B cell (primary cell): ENCODE measurements around the gene ACSL1. TPM values are rescaled to one million over a fixed set of nuclear protein-coding genes. Genes with fewer than 3 reads are reported as not detected.

ENCODE experiments used
- ATAC-seq: fragments of 200-7000 bp; cut with Tn5 transposase; one replicate; pipeline ENCODE4 v1.10.0; 2021; ENCODE audit warnings: low read depth, mild to moderate bottlenecking, moderate number of reproducible peaks, moderate library complexity
- CTCF ChIA-PET: fragments of 350-600 bp; sonication (Branson Sonifier 250); formaldehyde crosslinking; loops from one replicate; lab custom pipeline; 2021; ENCODE audit warnings: antibody characterized with exemption, inconsistent platforms; lab: Charles Lee
- POLR2A ChIA-PET: fragments of 350-600 bp; sonication (Branson Sonifier 250); formaldehyde crosslinking; loops from one replicate; lab custom pipeline; 2021; ENCODE audit warnings: antibody characterized with exemption; lab: Charles Lee
- DNase-seq: peaks from one replicate; pipeline ENCODE4 v3.0.0; 2013
- H2AFZ ChIP-seq: 2 replicates; pipeline ENCODE4 v1.6.1; 2012; ENCODE audit warnings: mild to moderate bottlenecking, low read depth, low read length; ENCODE audit not compliant: insufficient read depth, poor library complexity, severe bottlenecking
- H3K27ac ChIP-seq, 2 donors: 1 replicate in 1 of 2; 2 replicates in 1 of 2; pipeline ENCODE4 v1.5.1; 2012 to 2013; ENCODE audit warnings: low read length in 2 of 2, mild to moderate bottlenecking in 2 of 2, moderate library complexity in 1 of 2
- H3K27me3 ChIP-seq, 4 experiments: fragments of 200-600 bp in 1 of 4; sonication (generic) in 1 of 4; replicated peaks in 1 of 4; 1 replicate in 2 of 4; 2 replicates in 2 of 4; pipeline versions ENCODE4 v1.6.1 to v1.7.0; 2013 to 2016; ENCODE audit warnings: low read length in 3 of 4, mild to moderate bottlenecking in 2 of 4, mixed read lengths in 1 of 4, moderate library complexity in 1 of 4; ENCODE audit not compliant: insufficient read depth in 4 of 4, control insufficient read depth in 3 of 4; ENCODE audit errors: control extremely low read depth in 1 of 4
- H3K36me3 ChIP-seq, 2 experiments: replicated peaks in 1 of 2; 1 replicate in 1 of 2; 2 replicates in 1 of 2; pipeline versions ENCODE4 v1.6.1 to v1.7.1; 2013; ENCODE audit warnings: low read length in 1 of 2; ENCODE audit not compliant: insufficient read depth in 2 of 2, control insufficient read depth in 1 of 2; ENCODE audit errors: control extremely low read depth in 1 of 2, extremely low read depth in 1 of 2
- H3K4me1 ChIP-seq, 2 donors: fragments of 200-600 bp in 1 of 2; sonication (generic) in 1 of 2; 1 replicate in 1 of 2; 2 replicates in 1 of 2; pipeline versions ENCODE4 v1.5.1 to v1.6.1; 2013 to 2017; ENCODE audit warnings: low read length in 2 of 2; ENCODE audit not compliant: control insufficient read depth in 2 of 2, insufficient read depth in 2 of 2
- H3K4me2 ChIP-seq: replicated peaks from 2 replicates; pipeline ENCODE3; 2012; ENCODE audit warnings: mild to moderate bottlenecking, low read depth, low read length; ENCODE audit not compliant: poor library complexity, severe bottlenecking
- H3K4me3 ChIP-seq, 5 experiments: fragments of 200-600 bp in 1 of 5; sonication (generic) in 1 of 5; 1 replicate in 3 of 5; 2 replicates in 2 of 5; pipeline versions ENCODE4 v1.5.1 to v1.7.0; 2011 to 2016; ENCODE audit warnings: low read length in 4 of 5, mild to moderate bottlenecking in 4 of 5, low read depth in 2 of 5, control low read depth in 1 of 5, moderate library complexity in 1 of 5; ENCODE audit not compliant: insufficient read depth in 1 of 5; ENCODE audit errors: control extremely low read depth in 1 of 5, extremely low read depth in 1 of 5
- H3K79me2 ChIP-seq: fragments of 200-600 bp; sonication (generic); one replicate; pipeline ENCODE4 v1.6.0; 2016; ENCODE audit warnings: low read length; ENCODE audit not compliant: control insufficient read depth, insufficient read depth
- H3K9ac ChIP-seq: fragments of 200-600 bp; sonication (generic); 2 replicates; pipeline ENCODE4 v1.6.1; 2017; ENCODE audit warnings: mild to moderate bottlenecking, low read length, moderate library complexity
- H3K9me3 ChIP-seq, 3 donors: one replicate each; pipeline versions ENCODE4 v1.6.1 to v1.7.1; 2013; ENCODE audit warnings: low read length in 2 of 3; ENCODE audit not compliant: control insufficient read depth in 2 of 3, insufficient read depth in 1 of 3; ENCODE audit errors: control extremely low read depth in 1 of 3
- H4K20me1 ChIP-seq: 2 replicates; pipeline ENCODE4 v1.6.0; 2012; ENCODE audit warnings: mild to moderate bottlenecking, low read length; ENCODE audit not compliant: insufficient read depth, control insufficient read depth, poor library complexity, severe bottlenecking
- H3K27ac Mint-ChIP-seq: one replicate; pipeline ENCODE4 v1.8.0; 2021; ENCODE audit warnings: mixed read lengths
- H3K27me3 Mint-ChIP-seq: one replicate; pipeline ENCODE4 v1.8.0; 2021; ENCODE audit warnings: mixed read lengths
- H3K4me1 Mint-ChIP-seq: one replicate; pipeline ENCODE4 v1.8.0; 2021; ENCODE audit warnings: mixed read lengths
- H3K4me3 Mint-ChIP-seq: one replicate; pipeline ENCODE4 v1.8.0; 2021; ENCODE audit warnings: mixed read lengths
- H3K9me3 Mint-ChIP-seq: one replicate; pipeline ENCODE4 v1.8.0; 2022; ENCODE audit warnings: mixed read lengths; ENCODE audit not compliant: insufficient read depth
- EZH2 ChIP-seq: IDR thresholded peaks from 2 replicates; pipeline ENCODE4 v1.6.1; 2012; ENCODE audit warnings: borderline replicate concordance, low read depth, mild to moderate bottlenecking, moderate library complexity, low read length; ENCODE audit not compliant: insufficient read depth, poor library complexity, severe bottlenecking
- WGBS: methylation state at CpG from one replicate; pipeline ENCODE4 v1.1.5; 2013; ENCODE audit warnings: missing lambda C conversion rate; ENCODE audit not compliant: insufficient coverage; 5-methylcytosine and 5-hydroxymethylcytosine counted together
- intact Hi-C: fragments of 100-400 bp; cut with micrococcal nuclease; formaldehyde crosslinking; loops from one replicate; pipeline ENCODE4 v1.10.0; 2022
- polyA plus RNA-seq: library from polyadenylated mRNA; depleted of rRNA; stranded (reverse); fragments of >200 nt; gene quantifications from 2 replicates; pipeline ENCODE4 v1.2.3, GENCODE V29; 2012
- total RNA-seq, 2 donors: library from RNA; stranded (reverse); fragments of 120-200 nt in 1 of 2; gene quantifications; 1 replicate in 1 of 2; 2 replicates in 1 of 2; pipeline versions ENCODE4 v1.2.3 to v1.2.4, GENCODE V29; 2013 to 2022
- TF ChIP-seq, protein P1 (sequence below): fragments of 200-600 bp; IDR thresholded peaks from one replicate; pipeline ENCODE4 v1.8.0; 2022; ENCODE audit warnings: antibody characterized with exemption, mild to moderate bottlenecking

Gene ACSL1
- total and polyA plus RNA-seq, 2 donors (not counting 1 experiment from before 2014, with no cell fraction given): 6.6 to 31.8 TPM

GRCh38 chr4:184727430-184727829 lies 98.3 kb downstream of the ACSL1 start:
- peaks cover 0 to 2% of the 10 kb centered on the region in 2 experiments for H3K36me3 ChIP-seq
- H3K4me2 ChIP-seq: no peak overlapping the region
- no peak for ATAC-seq
- no peaks in the 10 kb centered on the region for H3K9me3 Mint-ChIP-seq
- peaks cover 22% of the 10 kb centered on the region for H3K4me1 Mint-ChIP-seq
- H4K20me1 ChIP-seq: no peaks in the 10 kb centered on the region
- H3K4me1 ChIP-seq: peaks cover 0 to 17% of the 10 kb centered on the region in 2 donors
- ChIA-PET POLR2A (no interaction called here), CTCF (no interaction called here)
- peaks cover 6% of the 10 kb centered on the region for H3K79me2 ChIP-seq
- H3K9me3 ChIP-seq: no peaks in the 10 kb centered on the region
- TF ChIP-seq EZH2: no peak
- TF ChIP-seq, protein P1, sequence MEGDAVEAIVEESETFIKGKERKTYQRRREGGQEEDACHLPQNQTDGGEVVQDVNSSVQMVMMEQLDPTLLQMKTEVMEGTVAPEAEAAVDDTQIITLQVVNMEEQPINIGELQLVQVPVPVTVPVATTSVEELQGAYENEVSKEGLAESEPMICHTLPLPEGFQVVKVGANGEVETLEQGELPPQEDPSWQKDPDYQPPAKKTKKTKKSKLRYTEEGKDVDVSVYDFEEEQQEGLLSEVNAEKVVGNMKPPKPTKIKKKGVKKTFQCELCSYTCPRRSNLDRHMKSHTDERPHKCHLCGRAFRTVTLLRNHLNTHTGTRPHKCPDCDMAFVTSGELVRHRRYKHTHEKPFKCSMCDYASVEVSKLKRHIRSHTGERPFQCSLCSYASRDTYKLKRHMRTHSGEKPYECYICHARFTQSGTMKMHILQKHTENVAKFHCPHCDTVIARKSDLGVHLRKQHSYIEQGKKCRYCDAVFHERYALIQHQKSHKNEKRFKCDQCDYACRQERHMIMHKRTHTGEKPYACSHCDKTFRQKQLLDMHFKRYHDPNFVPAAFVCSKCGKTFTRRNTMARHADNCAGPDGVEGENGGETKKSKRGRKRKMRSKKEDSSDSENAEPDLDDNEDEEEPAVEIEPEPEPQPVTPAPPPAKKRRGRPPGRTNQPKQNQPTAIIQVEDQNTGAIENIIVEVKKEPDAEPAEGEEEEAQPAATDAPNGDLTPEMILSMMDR: no peak
- no peak overlapping the region for H2AFZ ChIP-seq
- H3K9ac ChIP-seq: no peak overlapping the region
- H3K27me3 Mint-ChIP-seq: no peaks in the 10 kb centered on the region
- no peaks in the 10 kb centered on the region for H3K27me3 ChIP-seq
- intact Hi-C loops: no loop called here
- no peak overlapping the region for H3K4me3 Mint-ChIP-seq
- H3K4me3 ChIP-seq: no peak overlapping the region
- H3K27ac ChIP-seq: no peak overlapping the region
- H3K27ac Mint-ChIP-seq: no peak overlapping the region
- DNase-seq: no peak
- WGBS: 100% methylated on average over 1 of the region's 3 CpGs

GRCh38 chr4:184722798-184723197 lies 103.0 kb downstream of the ACSL1 start:
- no peak overlapping the region for H3K4me3 Mint-ChIP-seq
- no peak for TF ChIP-seq EZH2
- TF ChIP-seq, protein P1: no peak
- H4K20me1 ChIP-seq: no peaks in the 10 kb centered on the region
- POLR2A ChIA-PET: no interaction called here
- intact Hi-C loops: no loop called here
- H3K27me3 ChIP-seq: no peaks in the 10 kb centered on the region
- H3K4me3 ChIP-seq: no peak overlapping the region
- WGBS: 80% methylated on average over 1 of the region's 1 CpG
- no peak for ATAC-seq
- H3K27me3 Mint-ChIP-seq: no peaks in the 10 kb centered on the region
- no peak overlapping the region for H2AFZ ChIP-seq
- H3K9ac ChIP-seq: no peak overlapping the region
- H3K4me2 ChIP-seq: no peak overlapping the region
- peaks cover 1% of the 10 kb centered on the region for H3K79me2 ChIP-seq
- H3K9me3 ChIP-seq: peaks cover 0 to 5% (median 4%) of the 10 kb centered on the region in 3 donors
- peaks cover 6% of the 10 kb centered on the region for H3K9me3 Mint-ChIP-seq
- DNase-seq: no peak
- H3K27ac ChIP-seq: no peak overlapping the region
- CTCF ChIA-PET: no interaction called here
- no peak overlapping the region for H3K27ac Mint-ChIP-seq
- H3K4me1 ChIP-seq: peaks cover 0 to 17% of the 10 kb centered on the region in 2 donors
- H3K4me1 Mint-ChIP-seq: peaks cover 20% of the 10 kb centered on the region
- H3K36me3 ChIP-seq: peaks cover 0 to 2% of the 10 kb centered on the region in 2 experiments
